ENCODE results near the gene KLHL15.

KLHL15 gene

GRCh38 chrX:23952984-23953907, 73.7 kb downstream of the KLHL15 start:
- no peak for DNase-seq (ENCODE audit: low read depth)

- DNase-seq (ENCODE audit: low read depth): no peak
Measured at GRCh38 chrX:23952391-23952790, 74.6 kb downstream of the KLHL15 start.

- DNase-seq (ENCODE audit: low read depth): no peak
Measured at GRCh38 chrX:23945206-23945605, 81.8 kb downstream of the KLHL15 start.

GRCh38 chrX:23944234-23944633, 82.8 kb downstream of the KLHL15 start:
- no peak for DNase-seq (ENCODE audit: low read depth)

- DNase-seq (ENCODE audit: low read depth): no peak
Measured at GRCh38 chrX:23939203-23939602, 87.8 kb downstream of the KLHL15 start.

GRCh38 chrX:23938690-23939089, 88.3 kb downstream of the KLHL15 start:
- DNase-seq (ENCODE audit: low read depth): no peak

- no peak for DNase-seq (ENCODE audit: low read depth)
Measured at GRCh38 chrX:23937100-23937499, 89.9 kb downstream of the KLHL15 start.

GRCh38 chrX:23936180-23936579, 90.8 kb downstream of the KLHL15 start:
- no peak for DNase-seq (ENCODE audit: low read depth)

GRCh38 chrX:23935106-23935505, 91.9 kb downstream of the KLHL15 start:
- no peak for DNase-seq (ENCODE audit: low read depth)

Measured in stimulated activated CD8-positive, alpha-beta memory T cell treated with anti-CD3 and anti-CD28 coated beads, Interleukin-12 subunit alpha, Interleukin-12 subunit beta, amount 100 ng/mL, for 1 hour (primary cell).